GOT3 (cell line): ENCODE measurements around the gene PTPRU.

Experiments
- DNase-seq: peaks from one replicate; lab custom pipeline; 2025; ENCODE audit warnings: mixed read lengths; lab: John Stamatoyannopoulos, UW

The PTPRU gene

GRCh38 chr1:29364101-29364678 is 127.9 kb downstream of the PTPRU start:
- DNase-seq, result no peak

DNA sequence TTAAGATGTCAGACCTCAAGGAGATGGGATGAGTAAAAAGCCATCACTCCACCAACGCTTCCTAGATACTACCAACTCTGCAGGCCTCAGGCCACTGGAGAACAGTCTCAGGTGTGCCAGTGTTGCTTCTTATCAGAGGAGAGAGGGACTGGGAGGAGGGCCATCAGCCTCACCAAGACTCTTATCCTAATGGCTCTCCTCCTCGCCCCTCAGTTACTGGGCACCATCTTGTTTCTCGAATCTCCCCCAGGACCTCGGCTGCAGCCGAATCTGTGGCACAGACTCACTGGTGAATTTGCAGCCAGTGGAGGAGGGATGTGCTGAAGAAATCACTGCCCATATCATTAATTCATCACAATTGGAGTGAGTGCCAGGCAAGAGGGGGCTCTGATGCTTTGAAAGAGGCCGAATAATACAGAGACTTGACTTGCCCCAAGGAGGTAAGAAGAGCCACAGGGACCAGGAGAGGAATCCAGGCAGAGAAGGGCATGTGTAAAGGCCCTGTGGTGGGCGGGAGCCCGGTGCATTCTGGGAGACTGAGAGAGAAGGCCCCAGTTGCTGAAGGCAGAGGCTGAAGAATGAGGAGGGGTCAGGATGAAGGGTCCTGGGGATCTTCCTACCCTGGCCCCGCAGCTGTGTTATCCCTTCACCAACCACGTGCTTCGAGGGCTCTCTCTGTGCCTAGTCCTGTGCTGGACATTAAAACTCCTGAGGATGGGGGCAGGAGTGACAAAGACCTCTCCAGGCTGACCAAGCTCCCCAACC is 129.8 kb downstream of the PTPRU start:
- no peak for DNase-seq

DNA sequence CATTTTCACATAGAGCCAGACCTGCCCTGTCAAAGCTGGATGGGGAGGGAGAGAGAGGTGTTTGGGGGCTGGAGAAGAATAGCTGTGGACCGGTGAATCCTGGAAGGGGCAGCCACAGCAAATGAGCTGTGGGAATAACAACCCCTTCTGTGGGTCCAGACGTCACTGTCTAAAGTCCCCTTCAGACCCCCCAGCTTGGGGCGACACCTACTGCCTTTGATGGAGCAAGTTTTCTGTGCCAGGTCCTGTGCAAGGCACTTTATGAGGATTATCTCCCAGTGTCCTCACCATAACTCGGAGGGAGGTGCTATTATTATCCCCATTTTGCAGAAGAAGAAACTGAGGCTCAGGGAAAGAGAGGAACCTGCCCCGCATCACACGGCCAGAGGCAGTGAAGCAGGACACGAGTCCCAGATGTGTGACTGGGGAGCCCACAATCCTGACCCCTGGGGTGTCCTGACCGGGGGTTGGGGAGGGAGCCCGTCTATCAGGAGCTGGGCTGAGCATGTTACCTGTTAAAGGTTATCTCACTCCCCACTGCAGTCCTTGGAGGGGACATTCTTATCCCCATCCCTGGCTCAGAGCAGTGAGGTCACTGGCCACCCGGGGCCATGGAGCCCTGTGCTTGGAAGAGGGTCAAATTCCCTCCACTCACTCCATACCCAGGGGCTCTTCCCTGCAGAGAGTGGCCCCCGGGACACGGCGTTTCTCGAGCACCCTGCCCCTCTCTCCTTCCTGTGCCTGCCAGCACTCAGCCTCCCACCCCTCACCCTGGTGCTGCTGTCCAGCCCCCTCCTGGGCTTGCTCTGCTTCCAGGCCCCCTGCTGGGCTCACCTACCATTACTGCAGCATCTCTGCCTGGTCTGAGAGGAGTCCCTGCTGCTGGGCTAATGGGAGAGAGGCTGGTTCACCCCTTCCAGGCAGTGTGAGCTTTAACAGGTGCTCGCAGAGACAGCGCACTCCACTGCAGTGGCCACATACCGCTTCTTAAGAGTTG is 132.9 kb downstream of the PTPRU start:
- DNase-seq, result no peak

GRCh38 chr1:29370067-29370466 is 133.7 kb downstream of the PTPRU start:
- DNase-seq, result no peak

DNA sequence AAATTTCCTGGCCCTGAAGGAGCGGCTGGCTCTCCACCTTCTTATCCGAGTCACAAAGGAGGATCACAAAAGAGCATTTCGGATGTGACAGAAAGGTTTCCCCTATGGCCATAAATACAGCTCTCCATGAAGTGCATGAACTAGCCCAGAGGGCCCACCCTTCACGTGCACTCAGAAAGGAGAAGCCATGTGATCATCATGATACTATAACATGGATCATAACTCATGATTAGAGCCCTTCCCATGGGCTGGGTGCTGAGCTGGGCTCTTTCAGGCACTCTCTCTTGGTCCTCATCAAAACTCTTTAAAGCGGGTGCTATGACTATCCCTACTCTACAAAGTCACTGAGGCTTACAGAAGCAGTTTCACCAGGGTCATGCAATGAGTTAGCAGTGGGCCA is 135.0 kb downstream of the PTPRU start:
- DNase-seq, result no peak

DNA sequence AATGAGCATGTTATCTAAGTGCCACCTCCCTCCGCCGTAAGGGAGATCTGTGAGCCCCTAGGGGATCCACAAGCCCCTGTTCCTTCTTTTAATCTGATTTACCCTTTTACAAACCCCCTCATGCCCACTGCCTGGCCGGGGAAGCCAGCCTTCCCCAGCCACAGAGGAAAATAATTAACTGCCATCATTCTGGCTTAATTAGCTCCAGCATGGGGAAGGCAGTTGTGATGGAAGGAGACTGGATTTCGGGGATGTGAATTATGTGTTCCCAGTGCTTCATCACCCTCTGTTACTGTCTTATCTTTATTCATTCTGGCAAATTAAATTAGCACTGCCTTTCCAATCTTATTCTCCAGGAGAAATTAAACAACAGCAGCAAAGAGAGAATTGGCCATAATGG is 135.8 kb downstream of the PTPRU start:
- DNase-seq, result no peak
